SK-N-SH treated with all-trans-retinoic acid at 6 μM for 48 hours (cell line): ENCODE measurements around the gene ST6GALNAC3.
A peak's percentile ranks its signal among the peaks of the same experiment; 100 is the strongest.

Experiments used
- ATAC-seq: fragments of 200-7000 bp; cut with Tn5 transposase; 3 replicates; pipeline ENCODE4 v1.9.1; 2020; ENCODE audit warnings: mild to moderate bottlenecking, moderate library complexity
- ARNTL ChIP-seq: fragments of 450-650 bp; formaldehyde crosslinking; IDR thresholded peaks from 2 replicates; pipeline ENCODE4 v1.5.0; 2020; ENCODE audit warnings: low read depth, mild to moderate bottlenecking, moderate library complexity, borderline replicate concordance
- CSDC2 ChIP-seq: fragments of 250-450 bp; sonication (Bioruptor Pico); IDR thresholded peaks from 2 replicates; pipeline ENCODE4 v1.5.0; 2020; ENCODE audit warnings: mild to moderate bottlenecking, moderate library complexity
- ESRRG ChIP-seq: fragments of 250-450 bp; sonication (Bioruptor Pico); IDR thresholded peaks from 2 replicates; pipeline ENCODE4 v1.6.1; 2021; ENCODE audit warnings: mild to moderate bottlenecking
- GLIS3 ChIP-seq: fragments of 250-450 bp; sonication (Bioruptor Pico); IDR thresholded peaks from 2 replicates; pipeline ENCODE4 v1.5.0; 2020; ENCODE audit warnings: mild to moderate bottlenecking, moderate library complexity
- ISL1 ChIP-seq: fragments of 250-450 bp; sonication (Bioruptor Pico); IDR thresholded peaks from 2 replicates; pipeline ENCODE4 v2.1.2; 2022; ENCODE audit warnings: mild to moderate bottlenecking, moderate library complexity
- OSR1 ChIP-seq: fragments of 250-450 bp; sonication (Bioruptor Pico); IDR thresholded peaks from 2 replicates; pipeline ENCODE4 v1.8.0; 2022; ENCODE audit warnings: moderate library complexity, mild to moderate bottlenecking, inconsistent platforms
- POU6F1 ChIP-seq: fragments of 250-450 bp; sonication (Bioruptor Pico); IDR thresholded peaks from 2 replicates; pipeline ENCODE4 v1.8.0; 2021; ENCODE audit warnings: low read depth, mild to moderate bottlenecking, moderate library complexity, borderline replicate concordance
- RARB ChIP-seq: fragments of 250-450 bp; sonication (Bioruptor Pico); IDR thresholded peaks from 2 replicates; pipeline ENCODE4 v1.8.0; 2021; ENCODE audit warnings: mild to moderate bottlenecking, moderate library complexity
- SNAI2 ChIP-seq: fragments of 250-450 bp; sonication (Bioruptor Pico); IDR thresholded peaks from 2 replicates; pipeline ENCODE4 v1.5.0; 2020; ENCODE audit warnings: mild to moderate bottlenecking, moderate library complexity
- TCF4 ChIP-seq: fragments of 250-450 bp; sonication (Bioruptor Pico); IDR thresholded peaks from 2 replicates; pipeline ENCODE4 v1.8.0; 2021; ENCODE audit warnings: mild to moderate bottlenecking, moderate library complexity, borderline replicate concordance
- TOX ChIP-seq: fragments of 250-450 bp; sonication (Bioruptor Pico); IDR thresholded peaks from 2 replicates; pipeline ENCODE4 v1.8.0; 2021; ENCODE audit warnings: mild to moderate bottlenecking, moderate library complexity, borderline replicate concordance
- ZC3H10 ChIP-seq: fragments of 250-450 bp; sonication (Bioruptor Pico); IDR thresholded peaks from 2 replicates; pipeline ENCODE4 v1.5.1; 2021; ENCODE audit warnings: mild to moderate bottlenecking, moderate library complexity
- ZFP3 ChIP-seq: fragments of 250-450 bp; sonication (Bioruptor Pico); IDR thresholded peaks from 2 replicates; pipeline ENCODE4 v1.5.0; 2020; ENCODE audit warnings: mild to moderate bottlenecking, moderate library complexity
- ZNF565 ChIP-seq: fragments of 450-650 bp; formaldehyde crosslinking; conservative IDR thresholded peaks from 2 replicates; pipeline ENCODE4 v1.5.0; 2020; ENCODE audit warnings: low read depth, mild to moderate bottlenecking, moderate library complexity
- ZNF70 ChIP-seq: fragments of 450-650 bp; formaldehyde crosslinking; IDR thresholded peaks from 2 replicates; pipeline ENCODE4 v1.5.0; 2020; ENCODE audit warnings: mild to moderate bottlenecking, moderate library complexity
- ZNF8 ChIP-seq: fragments of 450-650 bp; formaldehyde crosslinking; IDR thresholded peaks from 2 replicates; pipeline ENCODE4 v1.5.0; 2020; ENCODE audit warnings: mild to moderate bottlenecking, moderate library complexity
- TF ChIP-seq, protein P1 (sequence below): fragments of 250-450 bp; sonication (Bioruptor Pico); IDR thresholded peaks from 2 replicates; pipeline ENCODE4 v1.5.1; 2020; ENCODE audit warnings: low read depth, mild to moderate bottlenecking, moderate library complexity
- TF ChIP-seq, protein P2 (sequence below): fragments of 250-450 bp; sonication (Bioruptor Pico); IDR thresholded peaks from 2 replicates; pipeline ENCODE4 v1.8.0; 2020; ENCODE audit warnings: mild to moderate bottlenecking, moderate library complexity, borderline replicate concordance
- TF ChIP-seq, protein P3 (sequence below): fragments of 250-450 bp; sonication (Bioruptor Pico); IDR thresholded peaks from 2 replicates; pipeline ENCODE4 v1.5.1; 2021; ENCODE audit warnings: mild to moderate bottlenecking, moderate library complexity
- TF ChIP-seq, protein P4 (sequence below): fragments of 250-450 bp; sonication (Bioruptor Pico); IDR thresholded peaks from 2 replicates; pipeline ENCODE4 v1.5.0; 2020; ENCODE audit warnings: mild to moderate bottlenecking, moderate library complexity

The ST6GALNAC3 gene

DNA sequence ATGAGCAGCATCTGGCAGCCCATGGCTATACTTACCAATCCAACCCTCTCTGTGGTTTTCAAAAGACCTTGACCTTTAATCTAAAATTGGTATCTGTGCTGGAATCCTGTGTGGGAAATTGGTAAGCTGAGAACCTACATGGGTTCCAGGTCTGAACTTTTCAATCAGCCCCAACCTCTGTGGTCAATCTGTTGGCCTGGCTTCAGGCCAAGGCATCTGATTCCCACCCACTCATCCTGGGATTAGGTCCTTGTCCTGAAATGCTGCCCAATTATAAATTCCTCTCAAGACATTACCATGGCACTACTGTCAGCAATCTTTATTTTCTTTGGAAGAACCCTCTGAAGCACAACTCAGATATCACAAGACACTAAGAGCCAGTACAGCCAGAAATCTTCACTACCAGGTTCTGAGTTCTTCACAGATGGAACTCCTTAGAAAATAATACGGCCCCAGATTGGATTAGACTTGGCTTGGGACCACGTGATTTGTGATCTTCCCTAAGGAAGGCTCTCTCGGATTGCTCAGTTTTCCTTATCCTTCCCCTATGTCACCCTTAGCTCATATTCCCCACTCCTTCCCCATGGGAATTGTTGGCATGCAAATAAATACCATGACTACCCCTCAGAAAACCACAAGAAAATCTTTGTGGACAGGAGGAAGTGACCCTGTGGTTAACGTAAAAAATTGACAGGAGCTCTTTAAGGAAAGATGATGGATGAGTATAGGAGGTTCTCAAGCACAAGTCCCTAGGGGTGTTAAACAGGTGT is 584.8 kb downstream of the ST6GALNAC3 start:
- peak; percentile 65 for ATAC-seq
- TF ChIP-seq, protein P1, sequence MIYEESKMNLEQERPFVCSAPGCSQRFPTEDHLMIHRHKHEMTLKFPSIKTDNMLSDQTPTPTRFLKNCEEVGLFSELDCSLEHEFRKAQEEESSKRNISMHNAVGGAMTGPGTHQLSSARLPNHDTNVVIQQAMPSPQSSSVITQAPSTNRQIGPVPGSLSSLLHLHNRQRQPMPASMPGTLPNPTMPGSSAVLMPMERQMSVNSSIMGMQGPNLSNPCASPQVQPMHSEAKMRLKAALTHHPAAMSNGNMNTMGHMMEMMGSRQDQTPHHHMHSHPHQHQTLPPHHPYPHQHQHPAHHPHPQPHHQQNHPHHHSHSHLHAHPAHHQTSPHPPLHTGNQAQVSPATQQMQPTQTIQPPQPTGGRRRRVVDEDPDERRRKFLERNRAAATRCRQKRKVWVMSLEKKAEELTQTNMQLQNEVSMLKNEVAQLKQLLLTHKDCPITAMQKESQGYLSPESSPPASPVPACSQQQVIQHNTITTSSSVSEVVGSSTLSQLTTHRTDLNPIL (CRISPR knock-in tag), result no peak
- TF ChIP-seq ZNF8 (CRISPR knock-in tag), result no peak

- ATAC-seq, result no peak
- TF ChIP-seq ZNF70 (CRISPR knock-in tag) (no peak), ZFP3 (no peak), ZC3H10 (CRISPR knock-in tag) (no peak), SNAI2 (CRISPR knock-in tag) (no peak), GLIS3 (CRISPR knock-in tag) (no peak), TOX (CRISPR knock-in tag) (no peak), OSR1 (CRISPR knock-in tag) (no peak), ARNTL (no peak), POU6F1 (CRISPR knock-in tag) (no peak), ESRRG (no peak), TCF4 (CRISPR knock-in tag) (no peak), ISL1 (no peak), CSDC2 (CRISPR knock-in tag) (no peak)
- TF ChIP-seq, protein P2, sequence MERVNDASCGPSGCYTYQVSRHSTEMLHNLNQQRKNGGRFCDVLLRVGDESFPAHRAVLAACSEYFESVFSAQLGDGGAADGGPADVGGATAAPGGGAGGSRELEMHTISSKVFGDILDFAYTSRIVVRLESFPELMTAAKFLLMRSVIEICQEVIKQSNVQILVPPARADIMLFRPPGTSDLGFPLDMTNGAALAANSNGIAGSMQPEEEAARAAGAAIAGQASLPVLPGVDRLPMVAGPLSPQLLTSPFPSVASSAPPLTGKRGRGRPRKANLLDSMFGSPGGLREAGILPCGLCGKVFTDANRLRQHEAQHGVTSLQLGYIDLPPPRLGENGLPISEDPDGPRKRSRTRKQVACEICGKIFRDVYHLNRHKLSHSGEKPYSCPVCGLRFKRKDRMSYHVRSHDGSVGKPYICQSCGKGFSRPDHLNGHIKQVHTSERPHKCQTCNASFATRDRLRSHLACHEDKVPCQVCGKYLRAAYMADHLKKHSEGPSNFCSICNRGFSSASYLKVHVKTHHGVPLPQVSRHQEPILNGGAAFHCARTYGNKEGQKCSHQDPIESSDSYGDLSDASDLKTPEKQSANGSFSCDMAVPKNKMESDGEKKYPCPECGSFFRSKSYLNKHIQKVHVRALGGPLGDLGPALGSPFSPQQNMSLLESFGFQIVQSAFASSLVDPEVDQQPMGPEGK (CRISPR knock-in tag), result no peak
- TF ChIP-seq, protein P3, sequence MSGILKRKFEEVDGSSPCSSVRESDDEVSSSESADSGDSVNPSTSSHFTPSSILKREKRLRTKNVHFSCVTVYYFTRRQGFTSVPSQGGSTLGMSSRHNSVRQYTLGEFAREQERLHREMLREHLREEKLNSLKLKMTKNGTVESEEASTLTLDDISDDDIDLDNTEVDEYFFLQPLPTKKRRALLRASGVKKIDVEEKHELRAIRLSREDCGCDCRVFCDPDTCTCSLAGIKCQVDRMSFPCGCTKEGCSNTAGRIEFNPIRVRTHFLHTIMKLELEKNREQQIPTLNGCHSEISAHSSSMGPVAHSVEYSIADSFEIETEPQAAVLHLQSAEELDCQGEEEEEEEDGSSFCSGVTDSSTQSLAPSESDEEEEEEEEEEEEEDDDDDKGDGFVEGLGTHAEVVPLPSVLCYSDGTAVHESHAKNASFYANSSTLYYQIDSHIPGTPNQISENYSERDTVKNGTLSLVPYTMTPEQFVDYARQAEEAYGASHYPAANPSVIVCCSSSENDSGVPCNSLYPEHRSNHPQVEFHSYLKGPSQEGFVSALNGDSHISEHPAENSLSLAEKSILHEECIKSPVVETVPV, result no peak
- TF ChIP-seq, protein P1 (CRISPR knock-in tag), result no peak
- TF ChIP-seq, all 23 proteins: peak for 0
Observed at GRCh38 chr1:76661531-76661930, 587.0 kb downstream of the ST6GALNAC3 start.

DNA sequence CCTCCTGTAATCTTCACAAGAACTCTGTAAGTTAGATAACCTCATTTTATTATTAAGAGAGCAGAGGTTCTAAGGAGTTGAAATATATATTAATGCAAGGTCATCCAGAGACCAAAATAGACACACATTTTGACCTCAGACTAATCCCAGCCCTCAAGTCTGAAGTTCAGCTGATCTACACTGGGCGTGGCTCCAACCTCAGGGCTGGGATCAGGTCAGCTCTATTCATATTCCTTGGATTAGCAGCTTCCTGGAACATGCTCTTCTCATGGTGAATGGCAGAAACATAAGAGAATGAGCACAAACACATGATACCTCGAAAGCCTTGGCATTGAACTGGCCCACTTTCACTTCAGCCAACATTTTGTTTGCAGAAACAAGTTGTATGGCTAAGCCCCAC is 592.0 kb downstream of the ST6GALNAC3 start:
- ATAC-seq, result no peak
- TF ChIP-seq RARB (CRISPR knock-in tag) (no peak), ZNF565 (CRISPR knock-in tag) (no peak)
- TF ChIP-seq, protein P4, sequence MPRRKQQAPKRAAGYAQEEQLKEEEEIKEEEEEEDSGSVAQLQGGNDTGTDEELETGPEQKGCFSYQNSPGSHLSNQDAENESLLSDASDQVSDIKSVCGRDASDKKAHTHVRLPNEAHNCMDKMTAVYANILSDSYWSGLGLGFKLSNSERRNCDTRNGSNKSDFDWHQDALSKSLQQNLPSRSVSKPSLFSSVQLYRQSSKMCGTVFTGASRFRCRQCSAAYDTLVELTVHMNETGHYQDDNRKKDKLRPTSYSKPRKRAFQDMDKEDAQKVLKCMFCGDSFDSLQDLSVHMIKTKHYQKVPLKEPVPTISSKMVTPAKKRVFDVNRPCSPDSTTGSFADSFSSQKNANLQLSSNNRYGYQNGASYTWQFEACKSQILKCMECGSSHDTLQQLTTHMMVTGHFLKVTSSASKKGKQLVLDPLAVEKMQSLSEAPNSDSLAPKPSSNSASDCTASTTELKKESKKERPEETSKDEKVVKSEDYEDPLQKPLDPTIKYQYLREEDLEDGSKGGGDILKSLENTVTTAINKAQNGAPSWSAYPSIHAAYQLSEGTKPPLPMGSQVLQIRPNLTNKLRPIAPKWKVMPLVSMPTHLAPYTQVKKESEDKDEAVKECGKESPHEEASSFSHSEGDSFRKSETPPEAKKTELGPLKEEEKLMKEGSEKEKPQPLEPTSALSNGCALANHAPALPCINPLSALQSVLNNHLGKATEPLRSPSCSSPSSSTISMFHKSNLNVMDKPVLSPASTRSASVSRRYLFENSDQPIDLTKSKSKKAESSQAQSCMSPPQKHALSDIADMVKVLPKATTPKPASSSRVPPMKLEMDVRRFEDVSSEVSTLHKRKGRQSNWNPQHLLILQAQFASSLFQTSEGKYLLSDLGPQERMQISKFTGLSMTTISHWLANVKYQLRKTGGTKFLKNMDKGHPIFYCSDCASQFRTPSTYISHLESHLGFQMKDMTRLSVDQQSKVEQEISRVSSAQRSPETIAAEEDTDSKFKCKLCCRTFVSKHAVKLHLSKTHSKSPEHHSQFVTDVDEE (CRISPR knock-in tag), result no peak
